Astrocyte (in vitro differentiated cells and primary cell): Measurements from ENCODE around the gene PFDN4.

Experiments
- CTCF ChIP-seq: IDR thresholded peaks from 2 replicates; pipeline ENCODE4 v1.5.1; 2011; ENCODE audit warnings: low read depth, mild to moderate bottlenecking, inconsistent platforms, low read length, moderate library complexity; ENCODE audit not compliant: insufficient read depth
- EZH2 ChIP-seq: IDR thresholded peaks from 2 replicates; pipeline ENCODE4 v1.6.1; 2012; ENCODE audit warnings: mild to moderate bottlenecking, low read length, inconsistent platforms; ENCODE audit not compliant: insufficient read depth

- TF ChIP-seq CTCF (no peak), EZH2 (no peak)
Observed at GRCh38 chr20:54178256-54178655, 29.6 kb upstream of the PFDN4 start.
